ENCODE results near the gene SLC35F3.

GRCh38 chr1:234205966-234206365 lies 301.5 kb downstream of the SLC35F3 start:
- TF ChIP-seq REST (IDR thresholded peaks at IDR 0.05; ENCODE audit: low read depth), result no peak
- TF ChIP-seq YY1 (IDR thresholded peaks at IDR 0.05; ENCODE audit: low read depth), result no peak
- no peak for TF ChIP-seq TAF1 (IDR thresholded peaks at IDR 0.05; ENCODE audit: low read depth)
- TF ChIP-seq MAX (IDR thresholded peaks at IDR 0.05), result no peak
- no peak for TF ChIP-seq USF1 (IDR thresholded peaks at IDR 0.05)

Data from Ishikawa (cell line).